Right lobe of liver (tissue), 4 donors: Measurements from ENCODE around the gene KATNAL1.

Experiments
- POLR2A ChIP-seq: fragments of 450-650 bp; IDR thresholded peaks from one replicate; pipeline ENCODE4 v1.6.1; 2017; ENCODE audit warnings: antibody characterized with exemption, mild to moderate bottlenecking
- TF ChIP-seq, protein P1 (sequence below), 4 donors: fragments of 200-600 bp in 3 of 4; fragments of 450-650 bp in 1 of 4; IDR thresholded peaks; one replicate each; pipeline versions ENCODE4 v1.5.1 to v1.8.0; 2016 to 2022; ENCODE audit warnings: antibody characterized with exemption in 4 of 4, mild to moderate bottlenecking in 2 of 4
- donor health status: DM: no; HTN: no; CAD: no.
- donor health status: DM: no; HTN: no; CAD: no.
- donor health status: DM: no; HTN: yes; CAD: no.

DNA sequence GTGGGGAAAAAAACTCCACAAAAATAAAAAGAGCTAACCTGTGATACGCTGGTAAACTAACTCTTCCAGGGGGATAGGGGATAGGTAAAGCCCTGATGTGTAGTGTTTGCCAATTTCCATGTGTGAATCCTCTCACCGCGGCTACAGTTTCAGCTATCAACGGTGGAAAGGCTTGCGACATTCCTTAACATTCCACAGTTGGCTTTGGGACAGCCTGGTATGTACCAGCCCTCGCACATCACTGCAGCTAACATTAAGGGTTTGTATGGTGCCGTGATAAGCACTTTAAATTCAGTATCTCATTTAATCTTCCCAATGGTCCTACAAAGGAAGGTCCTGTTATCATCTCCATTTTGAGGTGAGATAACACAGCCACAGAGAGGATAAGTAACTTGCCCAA, 112.4 kb downstream of the KATNAL1 start:
- no peak for TF ChIP-seq POLR2A
- TF ChIP-seq, protein P1, sequence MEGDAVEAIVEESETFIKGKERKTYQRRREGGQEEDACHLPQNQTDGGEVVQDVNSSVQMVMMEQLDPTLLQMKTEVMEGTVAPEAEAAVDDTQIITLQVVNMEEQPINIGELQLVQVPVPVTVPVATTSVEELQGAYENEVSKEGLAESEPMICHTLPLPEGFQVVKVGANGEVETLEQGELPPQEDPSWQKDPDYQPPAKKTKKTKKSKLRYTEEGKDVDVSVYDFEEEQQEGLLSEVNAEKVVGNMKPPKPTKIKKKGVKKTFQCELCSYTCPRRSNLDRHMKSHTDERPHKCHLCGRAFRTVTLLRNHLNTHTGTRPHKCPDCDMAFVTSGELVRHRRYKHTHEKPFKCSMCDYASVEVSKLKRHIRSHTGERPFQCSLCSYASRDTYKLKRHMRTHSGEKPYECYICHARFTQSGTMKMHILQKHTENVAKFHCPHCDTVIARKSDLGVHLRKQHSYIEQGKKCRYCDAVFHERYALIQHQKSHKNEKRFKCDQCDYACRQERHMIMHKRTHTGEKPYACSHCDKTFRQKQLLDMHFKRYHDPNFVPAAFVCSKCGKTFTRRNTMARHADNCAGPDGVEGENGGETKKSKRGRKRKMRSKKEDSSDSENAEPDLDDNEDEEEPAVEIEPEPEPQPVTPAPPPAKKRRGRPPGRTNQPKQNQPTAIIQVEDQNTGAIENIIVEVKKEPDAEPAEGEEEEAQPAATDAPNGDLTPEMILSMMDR (IDR thresholded peaks at IDR 0.05) = no peak
